H54 (cell line): ENCODE results near the gene IQCM.

ENCODE experiments used
- DNase-seq: peaks from one replicate; pipeline ENCODE4 v3.0.0; 2011; ENCODE audit warnings: low spot score, mixed read lengths; ENCODE audit not compliant: insufficient read length
- FAIRE-seq: peaks from 3 replicates; lab custom pipeline; 2011; peaks lifted over from hg19 to GRCh38; lab: Jason Lieb, UNC
- POLR2A ChIP-seq: IDR thresholded peaks from 2 replicates; pipeline ENCODE4 v1.6.1; 2011; ENCODE audit warnings: low read depth, mild to moderate bottlenecking, low read length

Gene IQCM

DNA sequence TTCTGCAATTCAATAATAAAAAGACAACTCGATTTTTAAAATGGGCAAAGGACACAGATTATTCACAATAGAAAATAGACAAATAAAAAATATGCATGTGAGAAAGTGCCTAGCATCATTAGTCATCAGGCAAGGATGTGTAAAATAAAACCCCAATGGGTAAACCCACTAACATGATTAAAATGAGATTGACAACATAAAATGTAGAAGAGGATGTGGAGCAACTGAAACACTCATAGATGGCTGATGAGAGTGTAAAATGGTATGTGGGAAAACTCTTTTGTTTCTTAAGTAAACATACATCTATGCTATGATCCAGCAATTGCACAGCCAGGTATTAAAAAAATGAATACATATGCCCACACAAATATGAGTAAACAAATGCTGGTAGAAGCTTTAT lies 177.6 kb downstream of the IQCM start:
- TF ChIP-seq POLR2A = no peak
- DNase-seq (no peak), FAIRE-seq (no peak)

GRCh38 chr4:149634368-149634767 lies 181.3 kb downstream of the IQCM start:
- TF ChIP-seq POLR2A = no peak
- DNase-seq (no peak), FAIRE-seq (no peak)

DNA sequence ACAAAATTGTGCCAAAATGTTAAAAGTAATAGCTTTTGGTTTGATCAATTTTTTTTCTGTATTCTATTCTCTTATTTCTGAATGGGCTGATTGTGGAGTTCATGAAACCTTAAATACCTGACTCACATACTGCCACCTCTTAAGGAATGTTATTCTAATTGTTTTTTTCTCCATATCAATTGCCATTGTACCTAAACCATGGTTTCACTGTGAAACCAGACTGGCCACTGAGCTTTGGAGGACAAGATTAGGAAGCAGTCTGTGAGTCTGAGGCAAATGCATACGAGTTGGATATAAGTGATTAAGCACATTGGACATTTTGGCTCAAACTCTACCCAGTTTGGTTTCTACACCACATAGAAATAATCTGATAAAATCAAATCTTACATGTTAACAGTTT lies 184.0 kb downstream of the IQCM start:
- DNase-seq (no peak), FAIRE-seq (no peak)
- TF ChIP-seq POLR2A = no peak

GRCh38 chr4:149630064-149630463 lies 185.6 kb downstream of the IQCM start:
- FAIRE-seq (no peak), DNase-seq (no peak)
- no peak for TF ChIP-seq POLR2A

DNA sequence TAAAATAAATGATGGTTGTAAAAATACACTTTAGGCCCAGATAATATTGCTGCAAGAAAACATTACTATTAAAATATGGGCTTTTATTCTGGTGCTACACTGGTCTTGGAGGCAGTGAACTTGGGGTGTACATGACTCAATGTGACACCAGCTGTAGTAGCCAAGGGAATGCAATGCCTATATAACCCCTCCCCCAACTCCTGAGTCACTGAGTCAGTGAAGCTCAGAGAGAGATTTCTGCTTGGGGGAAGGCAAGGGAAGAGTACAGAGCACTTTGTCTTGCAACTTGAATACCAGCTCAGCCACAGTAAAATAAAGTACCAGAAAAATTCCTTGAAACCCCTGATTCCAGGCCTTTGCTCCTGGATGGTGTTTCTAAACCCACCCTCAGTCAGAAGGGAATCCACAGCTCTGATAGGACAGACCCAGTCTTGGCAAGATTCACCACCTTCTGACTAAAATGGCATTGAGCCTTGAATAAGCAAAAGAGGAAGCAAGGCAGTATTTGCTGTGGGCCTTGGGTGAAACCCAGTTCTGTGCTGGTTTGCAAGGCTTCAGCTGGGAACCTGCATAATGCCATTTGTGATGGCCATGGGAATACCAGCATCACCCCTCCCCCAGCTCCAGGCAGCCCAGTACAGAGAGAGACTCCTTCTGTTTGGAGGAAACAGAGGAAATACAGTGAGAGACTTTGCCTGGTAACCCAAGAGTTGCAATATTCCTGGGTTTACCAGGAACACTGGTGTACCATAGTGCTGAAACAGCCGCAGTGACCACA lies 209.9 kb downstream of the IQCM start:
- no peak for DNase-seq
- TF ChIP-seq POLR2A = no peak
- no peak for FAIRE-seq

GRCh38 chr4:149604827-149605226 lies 210.8 kb downstream of the IQCM start:
- FAIRE-seq (no peak), DNase-seq (no peak)
- TF ChIP-seq POLR2A = no peak

GRCh38 chr4:149595500-149595899 lies 220.1 kb downstream of the IQCM start:
- DNase-seq (no peak), FAIRE-seq (no peak)
- TF ChIP-seq POLR2A = no peak

- no peak for TF ChIP-seq POLR2A
- FAIRE-seq (no peak), DNase-seq (no peak)
Measured at GRCh38 chr4:149589826-149590225, 225.8 kb downstream of the IQCM start.

GRCh38 chr4:149584722-149585121 lies 230.9 kb downstream of the IQCM start:
- FAIRE-seq (no peak), DNase-seq (no peak)
- no peak for TF ChIP-seq POLR2A

GRCh38 chr4:149574971-149575370 lies 240.7 kb downstream of the IQCM start:
- FAIRE-seq = no peak
- no peak for TF ChIP-seq POLR2A
- no peak for DNase-seq

GRCh38 chr4:149572716-149573115 lies 242.9 kb downstream of the IQCM start:
- DNase-seq = no peak
- FAIRE-seq = no peak
- TF ChIP-seq POLR2A = no peak

DNA sequence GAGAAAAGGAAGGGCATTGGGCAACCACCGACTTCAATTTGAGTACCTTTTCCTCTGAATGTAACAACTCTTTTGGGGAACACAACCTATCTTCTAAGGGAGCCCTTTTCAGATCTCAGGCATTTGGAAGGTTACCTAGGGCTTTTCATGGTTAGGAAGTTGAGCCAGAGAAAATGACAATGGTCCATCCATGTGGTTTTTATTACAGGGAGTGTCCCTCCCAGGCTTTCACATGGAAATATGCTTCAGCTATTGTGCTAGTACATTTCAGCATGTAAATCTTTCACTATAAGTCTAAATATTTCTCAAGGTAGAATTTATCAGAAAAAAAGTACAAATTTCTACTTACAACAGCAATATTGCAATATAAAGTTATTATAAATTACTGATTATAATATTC lies 259.8 kb downstream of the IQCM start:
- FAIRE-seq (no peak), DNase-seq (no peak)
- no peak for TF ChIP-seq POLR2A

DNA sequence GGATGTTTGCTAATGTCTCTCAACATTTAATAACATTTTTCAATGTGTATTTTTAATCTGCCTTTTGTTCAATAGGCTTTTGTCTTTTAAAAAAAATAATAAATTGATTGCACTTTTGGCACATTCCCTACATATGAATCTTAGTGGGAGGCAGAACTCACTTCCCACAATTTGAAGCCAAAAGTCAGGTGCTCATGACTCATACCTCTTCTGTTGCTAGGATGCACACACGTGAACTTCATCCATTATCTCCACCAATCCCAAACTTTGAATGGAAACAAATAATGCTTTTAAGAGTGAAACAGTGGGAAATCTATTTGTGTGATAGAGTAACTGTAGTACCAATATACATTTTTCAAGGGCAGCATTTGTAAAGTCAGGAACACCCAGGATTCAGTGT lies 260.5 kb downstream of the IQCM start:
- FAIRE-seq (no peak), DNase-seq (peak; percentile 1)

GRCh38 chr4:149553959-149554520 lies 261.6 kb downstream of the IQCM start:
- FAIRE-seq (no peak), DNase-seq (no peak)
- no peak for TF ChIP-seq POLR2A

More for the DNA sequence above, 260.5 kb downstream of the IQCM start:
- no peak for TF ChIP-seq POLR2A

GRCh38 chr4:149552601-149553000 lies 263.0 kb downstream of the IQCM start:
- DNase-seq (no peak), FAIRE-seq (no peak)
- TF ChIP-seq POLR2A = no peak
